Panc1 (cell line): ENCODE data around the gene MSRB1.

Experiments used
- POLR2AphosphoS5 ChIP-seq: IDR thresholded peaks from 2 replicates; pipeline ENCODE4 v1.6.1; 2012; ENCODE audit warnings: mild to moderate bottlenecking, low read depth, low read length, moderate library complexity
- REST ChIP-seq, 2 experiments: IDR thresholded peaks; 2 replicates each; pipeline ENCODE4 v1.6.1; 2011 to 2012; ENCODE audit warnings: low read depth in 2 of 2, control low read depth in 1 of 2, low read length in 1 of 2, mild to moderate bottlenecking in 1 of 2, moderate library complexity in 1 of 2; ENCODE audit not compliant: insufficient read depth in 1 of 2
- SIN3A ChIP-seq: IDR thresholded peaks from 2 replicates; pipeline ENCODE4 v1.6.1; 2012; ENCODE audit warnings: low read depth, mild to moderate bottlenecking, low read length, moderate library complexity, borderline replicate concordance; ENCODE audit not compliant: insufficient read depth
- TCF7L2 ChIP-seq: IDR thresholded peaks from 2 replicates; pipeline ENCODE4 v1.6.1; 2011; ENCODE audit warnings: mild to moderate bottlenecking, low read depth, low read length, inconsistent platforms
- TF ChIP-seq, protein P1 (sequence below): fragments of 450-650 bp; IDR thresholded peaks from 2 replicates; pipeline ENCODE4 v1.5.1; 2017; ENCODE audit warnings: mild to moderate bottlenecking

DNA sequence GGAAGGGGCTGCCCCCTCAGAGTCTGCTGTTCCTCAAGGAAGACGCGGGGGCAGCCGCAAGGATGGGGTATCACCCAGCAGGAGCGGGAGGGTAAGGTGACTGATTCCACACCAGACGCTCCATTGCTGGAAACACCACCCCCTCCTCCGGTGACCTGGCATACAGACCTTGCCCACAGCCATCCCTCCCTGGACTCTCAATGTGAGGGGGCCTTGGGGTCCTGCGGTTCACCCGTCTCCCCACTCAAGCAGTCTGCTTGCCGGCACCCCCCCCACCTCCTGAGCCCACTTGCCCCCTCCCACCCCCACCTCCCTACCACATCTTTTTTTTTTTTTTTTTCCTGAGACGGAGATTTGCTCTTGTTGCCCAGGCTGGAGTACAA is 12.7 kb downstream of the MSRB1 start:
- TF ChIP-seq, protein P1, sequence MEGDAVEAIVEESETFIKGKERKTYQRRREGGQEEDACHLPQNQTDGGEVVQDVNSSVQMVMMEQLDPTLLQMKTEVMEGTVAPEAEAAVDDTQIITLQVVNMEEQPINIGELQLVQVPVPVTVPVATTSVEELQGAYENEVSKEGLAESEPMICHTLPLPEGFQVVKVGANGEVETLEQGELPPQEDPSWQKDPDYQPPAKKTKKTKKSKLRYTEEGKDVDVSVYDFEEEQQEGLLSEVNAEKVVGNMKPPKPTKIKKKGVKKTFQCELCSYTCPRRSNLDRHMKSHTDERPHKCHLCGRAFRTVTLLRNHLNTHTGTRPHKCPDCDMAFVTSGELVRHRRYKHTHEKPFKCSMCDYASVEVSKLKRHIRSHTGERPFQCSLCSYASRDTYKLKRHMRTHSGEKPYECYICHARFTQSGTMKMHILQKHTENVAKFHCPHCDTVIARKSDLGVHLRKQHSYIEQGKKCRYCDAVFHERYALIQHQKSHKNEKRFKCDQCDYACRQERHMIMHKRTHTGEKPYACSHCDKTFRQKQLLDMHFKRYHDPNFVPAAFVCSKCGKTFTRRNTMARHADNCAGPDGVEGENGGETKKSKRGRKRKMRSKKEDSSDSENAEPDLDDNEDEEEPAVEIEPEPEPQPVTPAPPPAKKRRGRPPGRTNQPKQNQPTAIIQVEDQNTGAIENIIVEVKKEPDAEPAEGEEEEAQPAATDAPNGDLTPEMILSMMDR = no peak
- TF ChIP-seq POLR2AphosphoS5 (no peak), TCF7L2 (no peak), REST (IDR thresholded peaks at IDR 0.05; ENCODE audit: insufficient read depth in 1 of 2, low read depth in 2 of 2, low read length in 1 of 2) (no peak), SIN3A (no peak)
